ENCODE measurements around the gene C2orf78. TPM values are rescaled to one million over a fixed set of nuclear protein-coding genes. Genes with fewer than 3 reads are reported as not detected.
"Not testable (repeated sequence)": the region's sequence is repeated elsewhere in the genome, so short reads cannot be mapped to it uniquely, and the experiment has no call there.

Gene C2orf78
- total RNA-seq, 1 donor from 2014 or later = not detected

GRCh38 chr2:73746015-73746876 is 37.7 kb upstream of the C2orf78 start:
- H3K9me3 Mint-ChIP-seq = peaks cover 6% of the 10 kb centered on the region
- H3K4me3 Mint-ChIP-seq = no peak overlapping the region
- H3K4me1 Mint-ChIP-seq = no peaks in the 10 kb centered on the region
- H3K27me3 Mint-ChIP-seq (ENCODE audit: low read depth) = peaks cover 9% of the 10 kb centered on the region
- no peak for TF ChIP-seq CTCF (conservative IDR thresholded peaks at IDR 0.05)
- DNase-seq (ENCODE audit: low read depth, low spot score) = no peak
- no peak overlapping the region for H3K27ac Mint-ChIP-seq (ENCODE audit: unreplicated experiment)
- peaks cover 17% of the 10 kb centered on the region for H3K36me3 Mint-ChIP-seq (ENCODE audit: low read depth)

GRCh38 chr2:73746877-73747208 is 37.1 kb upstream of the C2orf78 start:
- H3K4me3 Mint-ChIP-seq = no peak overlapping the region
- DNase-seq (ENCODE audit: low read depth, low spot score) = no peak
- no peak for TF ChIP-seq CTCF (conservative IDR thresholded peaks at IDR 0.05)

GRCh38 chr2:73749314-73749713 is 34.7 kb upstream of the C2orf78 start:
- no peak for TF ChIP-seq CTCF (conservative IDR thresholded peaks at IDR 0.05)
- DNase-seq (ENCODE audit: low read depth, low spot score) = no peak
- Mint-ChIP-seq H3K27ac (ENCODE audit: unreplicated experiment) (no peak overlapping the region), H3K9me3 (peaks cover 5% of the 10 kb centered on the region), H3K36me3 (ENCODE audit: low read depth) (peaks cover 26% of the 10 kb centered on the region), H3K4me1 (no peaks in the 10 kb centered on the region), H3K4me3 (no peak overlapping the region), H3K27me3 (ENCODE audit: low read depth) (no peaks in the 10 kb centered on the region)

More at GRCh38 chr2:73746877-73747208, 37.1 kb upstream of the C2orf78 start:
- Mint-ChIP-seq H3K36me3 (ENCODE audit: low read depth) (peaks cover 18% of the 10 kb centered on the region), H3K27me3 (ENCODE audit: low read depth) (peaks cover 4% of the 10 kb centered on the region), H3K9me3 (peaks cover 6% of the 10 kb centered on the region), H3K4me1 (no peaks in the 10 kb centered on the region), H3K27ac (ENCODE audit: unreplicated experiment) (no peak overlapping the region)

- not testable (repeated sequence) for H3K4me1 Mint-ChIP-seq; DNase-seq (ENCODE audit: low read depth, low spot score); H3K4me3 Mint-ChIP-seq; H3K9me3 Mint-ChIP-seq; H3K27me3 Mint-ChIP-seq (ENCODE audit: low read depth); H3K27ac Mint-ChIP-seq (ENCODE audit: unreplicated experiment)
- peaks cover 34% of the 10 kb centered on the region for H3K36me3 Mint-ChIP-seq (ENCODE audit: low read depth)
Measured at GRCh38 chr2:73754332-73754731, 29.7 kb upstream of the C2orf78 start.

GRCh38 chr2:73759285-73759764 is 24.7 kb upstream of the C2orf78 start:
- H3K4me3 Mint-ChIP-seq = no peak overlapping the region
- H3K27ac Mint-ChIP-seq (ENCODE audit: unreplicated experiment) = no peak overlapping the region
- peaks cover 19% of the 10 kb centered on the region for H3K36me3 Mint-ChIP-seq (ENCODE audit: low read depth)
- H3K9me3 Mint-ChIP-seq = peaks cover 3% of the 10 kb centered on the region
- H3K27me3 Mint-ChIP-seq (ENCODE audit: low read depth) = no peaks in the 10 kb centered on the region
- no peak for TF ChIP-seq CTCF (conservative IDR thresholded peaks at IDR 0.05)
- no peak for DNase-seq (ENCODE audit: low read depth, low spot score)
- H3K4me1 Mint-ChIP-seq = no peaks in the 10 kb centered on the region

GRCh38 chr2:73759904-73760303 is 24.1 kb upstream of the C2orf78 start:
- Mint-ChIP-seq H3K27me3 (ENCODE audit: low read depth) (no peaks in the 10 kb centered on the region), H3K27ac (ENCODE audit: unreplicated experiment) (no peak overlapping the region), H3K4me3 (no peak overlapping the region), H3K36me3 (ENCODE audit: low read depth) (peaks cover 14% of the 10 kb centered on the region), H3K9me3 (no peaks in the 10 kb centered on the region), H3K4me1 (no peaks in the 10 kb centered on the region)
- DNase-seq (ENCODE audit: low read depth, low spot score) = no peak
- TF ChIP-seq CTCF (conservative IDR thresholded peaks at IDR 0.05) = no peak

Data from neural crest cell (in vitro differentiated cells).